Loucy (cell line): ENCODE measurements around the gene RB1.
"Not testable (repeated sequence)": the region's sequence is repeated elsewhere in the genome, so short reads cannot be mapped to it uniquely, and the experiment has no call there.

ENCODE experiments used
- H2AFZ ChIP-seq: fragments of 200-600 bp; sonication (generic); 2 replicates; pipeline ENCODE4 v1.6.0; 2016; ENCODE audit warnings: antibody characterized with exemption, mild to moderate bottlenecking, low read length, moderate library complexity
- H3F3A ChIP-seq: fragments of 200-600 bp; 2 replicates; pipeline ENCODE4 v1.6.0; 2016; ENCODE audit warnings: antibody characterized with exemption, low read depth, mild to moderate bottlenecking
- H3K27me3 ChIP-seq: fragments of 200-600 bp; sonication (generic); 2 replicates; pipeline ENCODE4 v1.6.1; 2014; ENCODE audit warnings: low read length, mild to moderate bottlenecking; ENCODE audit not compliant: insufficient read depth, poor library complexity, severe bottlenecking
- H3K36me3 ChIP-seq: fragments of 200-600 bp; sonication (generic); 2 replicates; pipeline ENCODE4 v1.6.1; 2016; ENCODE audit warnings: low read length; ENCODE audit not compliant: insufficient read depth
- H3K4me1 ChIP-seq: fragments of 200-600 bp; sonication (generic); 2 replicates; pipeline ENCODE4 v1.5.1; 2014; ENCODE audit warnings: low read length, mild to moderate bottlenecking; ENCODE audit not compliant: insufficient read depth, poor library complexity, severe bottlenecking
- H3K4me2 ChIP-seq: fragments of 200-600 bp; sonication (generic); 2 replicates; pipeline ENCODE4 v1.6.0; 2014; ENCODE audit warnings: antibody characterized with exemption, low read length, low read depth, mild to moderate bottlenecking; ENCODE audit not compliant: poor library complexity, severe bottlenecking
- H3K4me3 ChIP-seq: fragments of 200-600 bp; sonication (generic); 2 replicates; pipeline ENCODE4 v1.5.1; 2014; ENCODE audit warnings: low read length, mild to moderate bottlenecking, mixed read lengths; ENCODE audit not compliant: poor library complexity, severe bottlenecking
- H3K79me2 ChIP-seq: fragments of 200-600 bp; sonication (generic); 2 replicates; pipeline ENCODE4 v1.6.1; 2014; ENCODE audit warnings: low read length; ENCODE audit not compliant: insufficient read depth
- H3K9ac ChIP-seq: fragments of 200-600 bp; sonication (generic); 2 replicates; pipeline ENCODE4 v1.6.0; 2014; ENCODE audit warnings: mild to moderate bottlenecking, low read depth, low read length, moderate library complexity; ENCODE audit not compliant: poor library complexity, severe bottlenecking
- H3K9me2 ChIP-seq: fragments of 200-600 bp; sonication (generic); replicated peaks from 2 replicates; pipeline ENCODE4 v1.6.1; 2016; ENCODE audit warnings: low read depth, low read length, mixed read lengths
- H3K9me3 ChIP-seq: fragments of 200-600 bp; sonication (generic); 2 replicates; pipeline ENCODE4 v1.6.1; 2014; ENCODE audit warnings: mild to moderate bottlenecking, antibody characterized with exemption, low read length, low read depth; ENCODE audit not compliant: insufficient read depth
- H4K20me1 ChIP-seq: fragments of 200-600 bp; sonication (generic); 2 replicates; pipeline ENCODE4 v1.6.0; 2014; ENCODE audit warnings: antibody characterized with exemption, low read length, mild to moderate bottlenecking; ENCODE audit not compliant: insufficient read depth, poor library complexity, severe bottlenecking
- CTCF ChIP-seq: fragments of 200-600 bp; sonication (generic); conservative IDR thresholded peaks from 2 replicates; pipeline ENCODE4 v1.5.1; 2014; ENCODE audit warnings: mild to moderate bottlenecking, antibody characterized with exemption, low read length
- EZH2phosphoT487 ChIP-seq: fragments of 200-600 bp; IDR thresholded peaks from 2 replicates; pipeline ENCODE4 v1.6.1; 2018; ENCODE audit warnings: antibody characterized with exemption, mild to moderate bottlenecking, moderate library complexity, borderline replicate concordance

RB1 gene

DNA sequence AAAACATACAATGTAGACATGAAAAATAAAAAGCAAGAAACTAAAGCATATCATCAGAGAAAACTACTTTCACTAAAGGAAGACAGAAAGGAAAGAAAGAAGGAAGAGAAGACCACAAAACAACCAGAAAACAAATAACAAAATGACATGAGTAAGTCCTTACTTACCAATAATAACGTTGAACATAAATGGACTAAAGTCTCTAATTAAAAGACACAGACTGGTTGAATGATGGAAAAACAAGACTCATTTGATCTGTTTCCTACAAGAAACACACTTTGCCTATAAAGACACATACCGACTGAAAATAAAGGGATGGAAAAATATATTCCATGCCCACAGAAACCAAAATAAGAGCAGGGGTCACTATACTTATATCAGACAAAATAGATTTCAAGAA, 46.0 kb downstream of the RB1 start:
- Histone ChIP-seq H3K36me3 (peaks cover 82% of the 10 kb centered on the region), H3F3A (no peaks in the 10 kb centered on the region), H3K9ac (no peak overlapping the region), H3K9me3 (peaks cover 33% of the 10 kb centered on the region), H4K20me1 (no peaks in the 10 kb centered on the region), H2AFZ (no peak overlapping the region), H3K9me2 (no peaks in the 10 kb centered on the region), H3K4me1 (no peaks in the 10 kb centered on the region), H3K4me2 (no peak overlapping the region), H3K4me3 (no peak overlapping the region), H3K79me2 (no peaks in the 10 kb centered on the region), H3K27me3 (no peaks in the 10 kb centered on the region)
- TF ChIP-seq CTCF (no peak), EZH2phosphoT487 (no peak)

GRCh38 chr13:48353590-48353989, 50.0 kb downstream of the RB1 start:
- H2AFZ ChIP-seq: no peak overlapping the region
- H3K79me2 ChIP-seq: no peaks in the 10 kb centered on the region
- no peaks in the 10 kb centered on the region for H3K27me3 ChIP-seq
- TF ChIP-seq CTCF (no peak), EZH2phosphoT487 (no peak)
- no peaks in the 10 kb centered on the region for H3F3A ChIP-seq
- H3K4me1 ChIP-seq: no peaks in the 10 kb centered on the region
- H3K9me3 ChIP-seq: peaks cover 40% of the 10 kb centered on the region
- H3K9ac ChIP-seq: no peak overlapping the region
- H4K20me1 ChIP-seq: no peaks in the 10 kb centered on the region
- H3K4me2 ChIP-seq: no peak overlapping the region
- peaks cover 60% of the 10 kb centered on the region for H3K36me3 ChIP-seq
- no peak overlapping the region for H3K4me3 ChIP-seq
- no peaks in the 10 kb centered on the region for H3K9me2 ChIP-seq

GRCh38 chr13:48355524-48355923, 52.0 kb downstream of the RB1 start:
- not testable (repeated sequence) for H2AFZ ChIP-seq

GRCh38 chr13:48356750-48357149, 53.2 kb downstream of the RB1 start:
- Histone ChIP-seq H3K4me1 (no peaks in the 10 kb centered on the region), H3K79me2 (no peaks in the 10 kb centered on the region), H3K36me3 (peaks cover 39% of the 10 kb centered on the region), H3K9me2 (no peaks in the 10 kb centered on the region), H3K4me3 (no peak overlapping the region), H3F3A (no peaks in the 10 kb centered on the region), H3K4me2 (no peak overlapping the region), H4K20me1 (no peaks in the 10 kb centered on the region), H3K9ac (no peak overlapping the region), H3K27me3 (no peaks in the 10 kb centered on the region), H2AFZ (no peak overlapping the region), H3K9me3 (peaks cover 29% of the 10 kb centered on the region)
- TF ChIP-seq EZH2phosphoT487 (no peak), CTCF (no peak)

More at GRCh38 chr13:48355524-48355923, 52.0 kb downstream of the RB1 start:
- not testable (repeated sequence) for H3F3A ChIP-seq, H3K4me3 ChIP-seq, H3K9me2 ChIP-seq, H3K4me2 ChIP-seq, H3K27me3 ChIP-seq, H4K20me1 ChIP-seq, H3K9ac ChIP-seq, H3K79me2 ChIP-seq, H3K4me1 ChIP-seq
- Histone ChIP-seq H3K9me3 (peaks cover 36% of the 10 kb centered on the region), H3K36me3 (peaks cover 47% of the 10 kb centered on the region)
